Thyroid gland (tissue), 4 donors: ENCODE data around the gene ESPNL.

Experiments
- POLR2A ChIP-seq, 2 donors: fragments of 450-650 bp; IDR thresholded peaks; one replicate each; pipeline ENCODE4 v1.6.1; 2017; ENCODE audit warnings: antibody characterized with exemption in 2 of 2, mild to moderate bottlenecking in 2 of 2, moderate library complexity in 1 of 2
- TF ChIP-seq, protein P1 (sequence below), 6 experiments: fragments of 200-600 bp in 3 of 6; fragments of 450-650 bp in 3 of 6; sonication (generic) in 3 of 6; IDR thresholded peaks; one replicate each; pipeline ENCODE4 v1.5.1; 2016 to 2019; ENCODE audit warnings: antibody characterized with exemption in 6 of 6, mild to moderate bottlenecking in 2 of 6, inconsistent platforms in 1 of 6, moderate library complexity in 1 of 6

DNA sequence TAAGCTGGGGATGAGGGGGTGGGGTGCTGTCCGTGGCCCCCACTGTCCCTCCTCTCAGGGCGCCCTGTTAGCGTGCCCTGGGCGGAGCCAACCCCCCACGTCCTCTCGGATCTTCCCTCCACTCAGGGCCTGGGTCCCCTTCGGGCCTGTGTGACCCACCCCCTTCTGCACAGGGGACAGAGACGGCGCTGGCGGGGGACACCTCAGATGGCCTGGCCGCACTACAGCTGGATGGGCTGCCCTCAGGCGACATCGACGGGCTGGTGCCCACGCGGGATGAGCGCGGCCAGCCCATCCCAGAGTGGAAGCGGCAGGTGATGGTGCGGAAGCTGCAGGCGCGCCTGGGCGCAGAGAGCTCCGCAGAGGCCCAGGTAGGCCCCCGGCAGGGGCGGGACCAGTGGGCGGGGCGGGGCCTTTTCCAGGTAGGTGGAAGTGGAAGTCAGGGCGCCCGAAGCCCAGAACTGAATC is 28.4 kb downstream of the ESPNL start:
- TF ChIP-seq, protein P1, sequence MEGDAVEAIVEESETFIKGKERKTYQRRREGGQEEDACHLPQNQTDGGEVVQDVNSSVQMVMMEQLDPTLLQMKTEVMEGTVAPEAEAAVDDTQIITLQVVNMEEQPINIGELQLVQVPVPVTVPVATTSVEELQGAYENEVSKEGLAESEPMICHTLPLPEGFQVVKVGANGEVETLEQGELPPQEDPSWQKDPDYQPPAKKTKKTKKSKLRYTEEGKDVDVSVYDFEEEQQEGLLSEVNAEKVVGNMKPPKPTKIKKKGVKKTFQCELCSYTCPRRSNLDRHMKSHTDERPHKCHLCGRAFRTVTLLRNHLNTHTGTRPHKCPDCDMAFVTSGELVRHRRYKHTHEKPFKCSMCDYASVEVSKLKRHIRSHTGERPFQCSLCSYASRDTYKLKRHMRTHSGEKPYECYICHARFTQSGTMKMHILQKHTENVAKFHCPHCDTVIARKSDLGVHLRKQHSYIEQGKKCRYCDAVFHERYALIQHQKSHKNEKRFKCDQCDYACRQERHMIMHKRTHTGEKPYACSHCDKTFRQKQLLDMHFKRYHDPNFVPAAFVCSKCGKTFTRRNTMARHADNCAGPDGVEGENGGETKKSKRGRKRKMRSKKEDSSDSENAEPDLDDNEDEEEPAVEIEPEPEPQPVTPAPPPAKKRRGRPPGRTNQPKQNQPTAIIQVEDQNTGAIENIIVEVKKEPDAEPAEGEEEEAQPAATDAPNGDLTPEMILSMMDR (IDR thresholded peaks at IDR 0.05) = no peak
- no peak for TF ChIP-seq POLR2A (IDR thresholded peaks at IDR 0.05)
